Heart left ventricle (tissue), 16 donors: ENCODE data around the gene ABCB7. TPM values are rescaled to one million over a fixed set of nuclear protein-coding genes. Genes with fewer than 3 reads are reported as not detected.

Experiments used
- ATAC-seq, 4 donors: fragments of 200-7000 bp; cut with Tn5 transposase; one replicate each; pipeline ENCODE4 v1.9.1; 2020 to 2022; ENCODE audit warnings: moderate library complexity in 4 of 4, mild to moderate bottlenecking in 3 of 4, moderate number of reproducible peaks in 1 of 4
- DNase-seq, 5 donors: peaks; one replicate each; pipeline ENCODE4 v3.0.0-alpha.2; 2020
- H3K27ac ChIP-seq, 12 donors: fragments of 200-600 bp; sonication (generic) in 4 of 12; one replicate each; pipeline versions ENCODE4 v1.5.0 to v1.8.0; 2016 to 2022; ENCODE audit warnings: mild to moderate bottlenecking in 2 of 12
- H3K27me3 ChIP-seq, 9 donors: fragments of 200-600 bp; sonication (generic) in 2 of 9; one replicate each; pipeline versions ENCODE4 v1.5.1 to v1.8.0; 2016 to 2022; ENCODE audit warnings: mild to moderate bottlenecking in 3 of 9
- H3K36me3 ChIP-seq, 9 donors: fragments of 200-600 bp; sonication (generic) in 2 of 9; one replicate each; pipeline versions ENCODE4 v1.5.0 to v1.8.0; 2018 to 2022; ENCODE audit warnings: mild to moderate bottlenecking in 2 of 9
- H3K4me1 ChIP-seq, 12 donors: fragments of 200-600 bp; sonication (generic) in 4 of 12; one replicate each; pipeline versions ENCODE4 v1.5.0 to v1.8.0; 2016 to 2022; ENCODE audit warnings: mild to moderate bottlenecking in 3 of 12
- H3K4me3 ChIP-seq, 12 donors: fragments of 200-600 bp; sonication (generic) in 4 of 12; one replicate each; pipeline versions ENCODE4 v1.5.0 to v1.8.0; 2017 to 2022; ENCODE audit warnings: mild to moderate bottlenecking in 9 of 12, moderate library complexity in 4 of 12
- H3K9me3 ChIP-seq, 12 donors: fragments of 200-600 bp; sonication (generic) in 4 of 12; one replicate each; pipeline versions ENCODE4 v1.5.0 to v1.8.0; 2016 to 2022; ENCODE audit warnings: mild to moderate bottlenecking in 1 of 12
- CTCF ChIP-seq, 12 donors: fragments of 200-600 bp; sonication (generic) in 4 of 12; IDR thresholded peaks; one replicate each; pipeline versions ENCODE4 v1.5.0 to v1.8.0; 2018 to 2022; ENCODE audit warnings: antibody characterized with exemption in 12 of 12, mild to moderate bottlenecking in 5 of 12
- POLR2A ChIP-seq, 2 donors: fragments of 450-650 bp; IDR thresholded peaks; one replicate each; pipeline ENCODE4 v1.6.1; 2017; ENCODE audit warnings: antibody characterized with exemption in 2 of 2, mild to moderate bottlenecking in 2 of 2, moderate library complexity in 2 of 2
- WGBS, 4 donors: extraction: QIAGEN DNeasy Blood & Tissue Kit in 2 of 4; methylation state at CpG; one replicate each; pipeline versions ENCODE4 v1.1.5 to v1.1.7; 2013 to 2018; 5-methylcytosine and 5-hydroxymethylcytosine counted together
- intact Hi-C, 10 donors: fragments of 100-400 bp; cut with DNase I; formaldehyde crosslinking; loops; one replicate each; pipeline versions ENCODE4 v1.11.1 to v1.14.2; 2022
- polyA plus RNA-seq, 2 donors: library from polyadenylated mRNA; stranded (reverse); fragments of 200-250 nt; gene quantifications; one replicate each; pipeline ENCODE4 v1.2.3, GENCODE V29; 2013
- total RNA-seq, 9 donors: library from RNA; depleted of rRNA in 2 of 9; stranded (reverse); fragments of >200 nt in 2 of 9; fragmentation: NEBNext Ultra II Directional in 3 of 9; extraction: Animal tissue kit (Norgen Biotek cat#: 25700) in 3 of 9; gene quantifications; one replicate each; pipeline versions ENCODE4 v1.1.0 to v1.2.4, GENCODE V29; 2016 to 2023
- donor health status: ischemic (EF 13 %, LVEDD 7.1; RV severe dilation, severe dysfunction).
- donor health status: healthy with polysubstance abuse.
- donor health status: DM: no; HTN: yes; CAD: no.
- donor health status: DM: no; HTN: no; CAD: no.
- donor health status: ischemic (EF 25% LVEDD 6.9; RV normal size, moderate dysfunction).
- donor health status: ischemic (EF 25% LVEDD 5.7; RV mildly dilated, moderate dysfunction).
- donor health status: healthy.
- donor health status: DM: yes; HTN: yes; CAD: no.
- donor health status: ischemic (EF 35%, LVEDD 5.7; RV mildly dilated, moderate dysfunction).
- donor health status: nonischemic (EF 11% LVEDD 7.7; RV severe dilation, severe dysfunction).
- donor health status: DM: yes; HTN: yes; CAD: no.
- donor health status: PGD.
- donor health status: ischemic (EF 29% LVEDD 5.4; RV normal size, mild dysfunction).
- donor health status: nonischemic (EF 23%, LVEDD 6.1; RV moderate dilation, normal function).

ABCB7 gene
- total and polyA plus RNA-seq, 11 donors: 14.4 to 58.5 (median 32.8) TPM

DNA sequence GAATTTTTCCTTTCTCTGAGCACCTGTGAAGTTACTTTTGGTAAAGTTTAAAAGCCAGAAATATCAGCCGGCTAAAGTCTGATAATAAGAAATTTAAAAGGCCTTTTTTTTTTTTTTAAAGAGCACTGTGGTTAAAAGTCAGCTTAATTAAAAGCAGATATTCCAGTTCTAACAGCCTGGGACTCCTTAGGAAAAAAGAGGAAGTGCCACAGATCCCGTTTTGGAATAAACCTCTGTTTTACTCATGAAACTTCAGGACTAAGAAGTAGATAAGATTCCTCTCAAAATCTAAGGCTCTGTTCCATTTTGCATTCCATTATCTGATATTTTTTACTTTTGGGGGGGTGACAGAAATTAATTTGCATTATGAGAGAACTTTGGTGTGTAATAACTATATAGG lies 37.8 kb downstream of the ABCB7 start:
- DNase-seq: no peak
- H3K27ac ChIP-seq: no peak overlapping the region
- 49 to 58% (median 55%) methylated on average over 2 of the region's 2 CpGs for WGBS, 4 donors
- peaks cover 0 to 3% (median 0%) of the 10 kb centered on the region in 9 donors for H3K36me3 ChIP-seq
- peaks cover 0 to 3% (median 0%) of the 10 kb centered on the region in 9 donors for H3K27me3 ChIP-seq
- intact Hi-C loops: no loop called here
- no peak overlapping the region for H3K4me3 ChIP-seq
- H3K4me1 ChIP-seq: peaks cover 0 to 20% (median 0%) of the 10 kb centered on the region in 12 donors
- no peak for ATAC-seq
- H3K9me3 ChIP-seq: no peaks in the 10 kb centered on the region
- TF ChIP-seq POLR2A (IDR thresholded peaks at IDR 0.05): no peak
- no peak for TF ChIP-seq CTCF (IDR thresholded peaks at IDR 0.05)

GRCh38 chrX:75115707-75116413 lies 40.2 kb downstream of the ABCB7 start:
- DNase-seq: no peak
- TF ChIP-seq CTCF (IDR thresholded peaks at IDR 0.05) (no peak), POLR2A (IDR thresholded peaks at IDR 0.05) (no peak)
- Histone ChIP-seq H3K36me3 (peaks cover 0 to 17% (median 0%) of the 10 kb centered on the region in 9 donors), H3K9me3 (no peaks in the 10 kb centered on the region), H3K27me3 (no peaks in the 10 kb centered on the region), H3K4me1 (peaks cover 0 to 12% (median 0%) of the 10 kb centered on the region in 12 donors), H3K27ac (no peak overlapping the region), H3K4me3 (no peak overlapping the region)
- intact Hi-C loops: no loop called here
- WGBS, 4 donors: 73 to 81% (median 77%) methylated on average over 5 of the region's 5 CpGs
- ATAC-seq: no peak

DNA sequence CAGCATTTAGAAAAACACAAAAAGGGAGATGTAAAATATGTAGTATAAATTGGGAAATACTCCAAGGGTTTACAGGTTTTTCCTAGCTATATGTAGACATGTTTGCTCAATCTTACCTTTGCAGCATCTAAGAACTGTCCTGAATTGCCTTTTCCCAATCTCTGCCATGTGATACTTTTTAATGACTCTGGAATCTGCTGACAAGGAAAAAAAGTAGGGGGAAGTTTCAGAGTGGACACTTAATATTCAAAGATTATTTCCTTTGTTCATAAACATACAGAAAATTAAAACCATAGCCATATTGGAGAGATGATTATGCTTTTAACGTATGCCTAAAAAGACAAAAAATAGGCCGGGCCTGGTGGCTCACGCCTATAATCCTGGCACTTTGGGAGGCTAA lies 41.4 kb downstream of the ABCB7 start:
- ATAC-seq (no peak), DNase-seq (no peak)
- WGBS, 4 donors: 85 to 95% (median 93%) methylated on average over 3 of the region's 3 CpGs
- Histone ChIP-seq H3K27me3 (no peaks in the 10 kb centered on the region), H3K27ac (no peak overlapping the region), H3K4me1 (peaks cover 0 to 12% (median 0%) of the 10 kb centered on the region in 12 donors), H3K9me3 (no peaks in the 10 kb centered on the region), H3K36me3 (peaks cover 0 to 21% (median 0%) of the 10 kb centered on the region in 9 donors), H3K4me3 (no peak overlapping the region)
- no peak for TF ChIP-seq POLR2A (IDR thresholded peaks at IDR 0.05)
- no peak for TF ChIP-seq CTCF (IDR thresholded peaks at IDR 0.05)
- intact Hi-C loops: no loop called here

- ATAC-seq (no peak), DNase-seq (no peak)
- H3K9me3 ChIP-seq: no peaks in the 10 kb centered on the region
- intact Hi-C loops: no loop called here
- 78 to 100% (median 99%) methylated on average over 1 of the region's 1 CpG for WGBS, 4 donors
- TF ChIP-seq POLR2A (IDR thresholded peaks at IDR 0.05): no peak
- no peak for TF ChIP-seq CTCF (IDR thresholded peaks at IDR 0.05)
- H3K36me3 ChIP-seq: peaks cover 0 to 21% (median 0%) of the 10 kb centered on the region in 9 donors
- H3K27me3 ChIP-seq: no peaks in the 10 kb centered on the region
- H3K27ac ChIP-seq: no peak overlapping the region
- peaks cover 0 to 12% (median 0%) of the 10 kb centered on the region in 12 donors for H3K4me1 ChIP-seq
- H3K4me3 ChIP-seq: no peak overlapping the region
Measured at GRCh38 chrX:75113664-75114063, 42.4 kb downstream of the ABCB7 start.
